Lower leg skin (tissue), 4 donors: ENCODE data around the gene TMEM200B. TPM values are rescaled to one million over a fixed set of nuclear protein-coding genes. Genes with fewer than 3 reads are reported as not detected.
"Not testable (repeated sequence)": the region's sequence is repeated elsewhere in the genome, so short reads cannot be mapped to it uniquely, and the experiment has no call there.

Experiments used
- DNase-seq, 2 donors: peaks; one replicate each; pipeline ENCODE4 v3.0.0-alpha.2; 2019; ENCODE audit warnings: low spot score in 2 of 2
- H3K4me3 ChIP-seq: fragments of 200-600 bp; sonication (generic); 2 replicates; pipeline ENCODE4 v1.5.1; 2017; ENCODE audit warnings: mild to moderate bottlenecking, low read depth; ENCODE audit not compliant: poor library complexity, severe bottlenecking
- POLR2A ChIP-seq, 2 donors: fragments of 450-650 bp; IDR thresholded peaks; one replicate each; pipeline ENCODE4 v1.6.1; 2016 to 2017; ENCODE audit warnings: antibody characterized with exemption in 2 of 2, mild to moderate bottlenecking in 1 of 2, moderate library complexity in 1 of 2
- WGBS, 2 donors: methylation state at CpG; one replicate each; pipeline ENCODE4 v1.1.5; 2018; 5-methylcytosine and 5-hydroxymethylcytosine counted together
- intact Hi-C: fragments of 100-400 bp; cut with DNase I; formaldehyde crosslinking; loops from one replicate; pipeline ENCODE4 v1.15.0; 2023; ENCODE audit warnings: low total_unique reads
- total RNA-seq, 4 donors: library from RNA; depleted of rRNA; stranded (reverse); fragments of >200 nt; gene quantifications; one replicate each; pipeline ENCODE4 v1.1.0, GENCODE V29; 2016
- TF ChIP-seq, protein P1 (sequence below), 3 donors: fragments of 450-650 bp; IDR thresholded peaks; one replicate each; pipeline ENCODE4 v1.5.1; 2016; ENCODE audit warnings: antibody characterized with exemption in 3 of 3, mild to moderate bottlenecking in 3 of 3, moderate library complexity in 2 of 3

The TMEM200B gene
- total RNA-seq, 4 donors from 2014 or later = 2.1 to 7.7 (median 4.5) TPM

GRCh38 chr1:29113413-29114117, 10.1 kb downstream of the TMEM200B start:
- H3K4me3 ChIP-seq = no peak overlapping the region
- DNase-seq = peak in 1 of 2 donors; percentile 61
- 76 to 79% methylated on average over 6 of the region's 6 CpGs for WGBS, 2 donors
- TF ChIP-seq POLR2A (IDR thresholded peaks at IDR 0.05) = no peak
- TF ChIP-seq, protein P1, sequence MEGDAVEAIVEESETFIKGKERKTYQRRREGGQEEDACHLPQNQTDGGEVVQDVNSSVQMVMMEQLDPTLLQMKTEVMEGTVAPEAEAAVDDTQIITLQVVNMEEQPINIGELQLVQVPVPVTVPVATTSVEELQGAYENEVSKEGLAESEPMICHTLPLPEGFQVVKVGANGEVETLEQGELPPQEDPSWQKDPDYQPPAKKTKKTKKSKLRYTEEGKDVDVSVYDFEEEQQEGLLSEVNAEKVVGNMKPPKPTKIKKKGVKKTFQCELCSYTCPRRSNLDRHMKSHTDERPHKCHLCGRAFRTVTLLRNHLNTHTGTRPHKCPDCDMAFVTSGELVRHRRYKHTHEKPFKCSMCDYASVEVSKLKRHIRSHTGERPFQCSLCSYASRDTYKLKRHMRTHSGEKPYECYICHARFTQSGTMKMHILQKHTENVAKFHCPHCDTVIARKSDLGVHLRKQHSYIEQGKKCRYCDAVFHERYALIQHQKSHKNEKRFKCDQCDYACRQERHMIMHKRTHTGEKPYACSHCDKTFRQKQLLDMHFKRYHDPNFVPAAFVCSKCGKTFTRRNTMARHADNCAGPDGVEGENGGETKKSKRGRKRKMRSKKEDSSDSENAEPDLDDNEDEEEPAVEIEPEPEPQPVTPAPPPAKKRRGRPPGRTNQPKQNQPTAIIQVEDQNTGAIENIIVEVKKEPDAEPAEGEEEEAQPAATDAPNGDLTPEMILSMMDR (IDR thresholded peaks at IDR 0.05) = no peak
- intact Hi-C loops = no loop called here

- no peak for DNase-seq
- intact Hi-C loops = no loop called here
- H3K4me3 ChIP-seq = no peak overlapping the region
- TF ChIP-seq, protein P1 (IDR thresholded peaks at IDR 0.05) = no peak
- TF ChIP-seq POLR2A (IDR thresholded peaks at IDR 0.05) = no peak
- WGBS, 2 donors = 85 to 89% methylated on average over 7 of the region's 7 CpGs
Observed at GRCh38 chr1:29112705-29113412, 10.8 kb downstream of the TMEM200B start.

DNA sequence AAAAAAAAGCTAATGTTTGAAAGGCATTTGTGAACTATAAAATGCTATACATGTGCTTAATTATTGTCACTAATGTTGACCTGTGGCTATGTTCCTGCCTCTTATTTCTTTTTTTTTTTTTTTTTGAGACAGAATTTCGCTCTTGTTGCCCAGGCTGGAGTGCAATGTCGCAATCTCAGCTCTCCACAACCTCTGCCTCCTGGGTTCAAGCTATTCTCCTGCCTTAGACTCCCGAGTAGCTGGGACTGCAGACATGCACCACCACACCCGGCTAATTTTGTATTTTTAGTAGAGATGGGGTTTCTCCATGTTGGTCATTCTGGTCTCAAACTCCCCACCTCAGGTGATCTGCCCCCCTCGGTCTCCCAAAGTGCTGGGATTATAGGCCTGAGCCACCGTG, 15.7 kb downstream of the TMEM200B start:
- H3K4me3 ChIP-seq, intact Hi-C loops, DNase-seq: not testable (repeated sequence)
- WGBS, 2 donors = 96 to 98% methylated on average over 6 of the region's 6 CpGs

- peak in 1 of 2 donors; percentile 48 for DNase-seq
- H3K4me3 ChIP-seq = no peak overlapping the region
- intact Hi-C loops = no loop called here
- TF ChIP-seq, protein P1 (IDR thresholded peaks at IDR 0.05) = no peak
- no peak for TF ChIP-seq POLR2A (IDR thresholded peaks at IDR 0.05)
- 89 to 91% methylated on average over 6 of the region's 6 CpGs for WGBS, 2 donors
Observed at GRCh38 chr1:29105822-29106221, 17.9 kb downstream of the TMEM200B start.

GRCh38 chr1:29100487-29100886, 23.2 kb downstream of the TMEM200B start:
- 86 to 97% methylated on average over 1 of the region's 1 CpG for WGBS, 2 donors
- no peak for DNase-seq
- intact Hi-C loops = no loop called here
- no peak for TF ChIP-seq POLR2A (IDR thresholded peaks at IDR 0.05)
- TF ChIP-seq, protein P1 (IDR thresholded peaks at IDR 0.05) = no peak
- H3K4me3 ChIP-seq = no peak overlapping the region

- TF ChIP-seq POLR2A (IDR thresholded peaks at IDR 0.05) = no peak
- TF ChIP-seq, protein P1 (IDR thresholded peaks at IDR 0.05) = no peak
- intact Hi-C loops = no loop called here
- WGBS, 2 donors = 76 to 96% methylated on average over 4 of the region's 4 CpGs
- H3K4me3 ChIP-seq = no peak overlapping the region
- peak in 1 of 2 donors; percentile 28 for DNase-seq
Observed at GRCh38 chr1:29099286-29099685, 24.4 kb downstream of the TMEM200B start.
